Measurements from ENCODE around the gene PNLIPRP1. TPM values are rescaled to one million over a fixed set of nuclear protein-coding genes. Genes with fewer than 3 reads are reported as not detected.

The PNLIPRP1 gene
- total RNA-seq, 1 experiment from 2014 or later: not detected

- Histone ChIP-seq H3K27me3 (ENCODE audit: insufficient read depth, low read length) (no peaks in the 10 kb centered on the region; the same call in 1 of the 2 replicates), H3K9ac (ENCODE audit: extremely low read depth, insufficient read length, low read length) (no peak overlapping the region), H2BK20ac (ENCODE audit: low read depth, low read length, poor library complexity, severe bottlenecking) (no peak overlapping the region), H2BK5ac (ENCODE audit: insufficient read length, low read length) (no peak overlapping the region), H2AK5ac (ENCODE audit: insufficient read length, low read length) (no peak overlapping the region), H3K14ac (ENCODE audit: insufficient read depth, low read length) (no peak overlapping the region), H2AFZ (ENCODE audit: low read length) (no peak overlapping the region), H3K23ac (ENCODE audit: insufficient read length, low read depth, low read length) (no peak overlapping the region), H3K4me2 (ENCODE audit: insufficient read depth, insufficient read length, low read length) (no peak overlapping the region), H3K79me2 (ENCODE audit: insufficient read depth, low read length) (no peaks in the 10 kb centered on the region), H4K8ac (replicated peaks; ENCODE audit: insufficient read length, low read depth, low read length) (no peak overlapping the region), H3K23me2 (ENCODE audit: insufficient read length, low read depth, low read length, poor library complexity, severe bottlenecking) (no peaks in the 10 kb centered on the region), H2BK15ac (ENCODE audit: low read depth, low read length) (no peak overlapping the region), H3K4me1 (ENCODE audit: insufficient read depth, low read length) (no peaks in the 10 kb centered on the region), H3K56ac (ENCODE audit: insufficient read length, low read depth, low read length) (no peak overlapping the region), H3K27ac (ENCODE audit: insufficient read length, low read depth, low read length) (no peak overlapping the region), H2BK120ac (ENCODE audit: low read depth, low read length, poor library complexity, severe bottlenecking) (no peak overlapping the region), H3T11ph (ENCODE audit: low read length) (no peak overlapping the region), H3K9me3 (ENCODE audit: control insufficient read depth, low read depth, low read length) (no peaks in the 10 kb centered on the region), H4K91ac (ENCODE audit: insufficient read length, low read depth, low read length) (no peak overlapping the region), H3K4ac (ENCODE audit: low read depth, low read length) (no peak overlapping the region), H3K18ac (ENCODE audit: insufficient read length, low read depth, low read length) (no peak overlapping the region), H3K79me1 (ENCODE audit: insufficient read depth, low read depth, low read length, poor library complexity, severe bottlenecking) (no peaks in the 10 kb centered on the region), H2BK12ac (ENCODE audit: insufficient read length, low read depth, low read length) (no peak overlapping the region), H4K5ac (ENCODE audit: insufficient read length, low read depth, low read length) (no peak overlapping the region), H4K20me1 (ENCODE audit: control insufficient read depth, insufficient read depth, insufficient read length) (no peaks in the 10 kb centered on the region)
- Mint-ChIP-seq H3K9me3 (no peaks in the 10 kb centered on the region), H3K27ac (no peak overlapping the region; a peak in 1 of 7 replicates), H3K36me3 (ENCODE audit: insufficient read depth in 1 of 3, low read depth in 3 of 3) (no peaks in the 10 kb centered on the region), H3K4me3 (no peak overlapping the region), H3K4me1 (peaks cover 11 to 14% of the 10 kb centered on the region in 2 experiments), H3K27me3 (ENCODE audit: low read depth) (peaks cover 4% of the 10 kb centered on the region)
- TF ChIP-seq CTCF (conservative IDR thresholded peaks at IDR 0.05): no peak
- no peak for DNase-seq
- WGBS (ENCODE audit: extremely low coverage, insufficient read length, low lambda C conversion rate): no CpG with 5 or more reads among the region's 5 CpGs
These were observed 6.8 kb downstream of the PNLIPRP1 start for GRCh38 chr10:116597543-116597942.

All from H9 (cell line).